Eye (tissue), 1 donor: Measurements from ENCODE around the gene THBS2.
A peak's percentile ranks its signal among the peaks of the same experiment; 100 is the strongest.

Experiments used
- DNase-seq: peaks from one replicate; pipeline ENCODE4 v3.0.0-alpha.2; 2015

Gene THBS2

GRCh38 chr6:169177516-169178166 is 76.0 kb downstream of the THBS2 start:
- no peak for DNase-seq

- DNase-seq, result no peak
These were observed 77.2 kb downstream of the THBS2 start for GRCh38 chr6:169176361-169176991.

- DNase-seq, result no peak
These were observed 78.2 kb downstream of the THBS2 start for GRCh38 chr6:169175360-169175887.

- DNase-seq, result no peak
These were observed 78.9 kb downstream of the THBS2 start for GRCh38 chr6:169174516-169175359.

- DNase-seq, result no peak
These were observed 79.9 kb downstream of the THBS2 start for GRCh38 chr6:169173532-169174268.

- no peak for DNase-seq
These were observed 80.7 kb downstream of the THBS2 start for GRCh38 chr6:169172946-169173345.

- peak; percentile 25 for DNase-seq
These were observed 81.2 kb downstream of the THBS2 start for GRCh38 chr6:169172456-169172855.

- DNase-seq, result no peak
These were observed 81.7 kb downstream of the THBS2 start for GRCh38 chr6:169171951-169172350.

GRCh38 chr6:169171016-169171415 is 82.6 kb downstream of the THBS2 start:
- DNase-seq, result no peak

- no peak for DNase-seq
These were observed 83.1 kb downstream of the THBS2 start for GRCh38 chr6:169170583-169170955.

GRCh38 chr6:169169941-169170582 is 83.6 kb downstream of the THBS2 start:
- no peak for DNase-seq

- DNase-seq, result no peak
These were observed 84.3 kb downstream of the THBS2 start for GRCh38 chr6:169169375-169169774.

- DNase-seq, result no peak
These were observed 84.9 kb downstream of the THBS2 start for GRCh38 chr6:169168706-169169105.

- DNase-seq, result no peak
These were observed 85.4 kb downstream of the THBS2 start for GRCh38 chr6:169168302-169168630.

GRCh38 chr6:169167581-169168301 is 85.9 kb downstream of the THBS2 start:
- no peak for DNase-seq

- no peak for DNase-seq
These were observed 86.6 kb downstream of the THBS2 start for GRCh38 chr6:169166896-169167580.
